ENCODE data around the gene OR52E5.

DNA sequence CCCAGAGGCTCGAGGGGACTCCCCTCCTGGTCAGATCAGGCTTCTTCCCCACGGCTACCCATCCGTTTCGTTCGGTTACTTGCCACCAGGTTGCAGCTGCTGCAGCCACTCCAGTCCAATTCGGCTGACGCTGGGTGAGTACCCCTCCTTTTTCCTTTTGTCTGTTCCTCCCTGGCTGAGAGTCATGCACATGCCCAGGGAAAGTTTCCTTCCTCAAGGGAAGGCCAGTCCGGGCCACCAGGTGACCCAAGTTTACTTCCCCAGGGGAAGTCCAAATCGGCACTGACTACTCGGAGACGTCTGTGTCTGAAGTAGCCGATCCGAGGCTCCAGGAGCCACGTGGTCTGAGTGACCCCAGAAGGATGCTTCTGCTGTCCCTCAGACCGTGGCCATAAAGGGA lies 35.8 kb downstream of the OR52E5 start:
- TF ChIP-seq, protein P1, sequence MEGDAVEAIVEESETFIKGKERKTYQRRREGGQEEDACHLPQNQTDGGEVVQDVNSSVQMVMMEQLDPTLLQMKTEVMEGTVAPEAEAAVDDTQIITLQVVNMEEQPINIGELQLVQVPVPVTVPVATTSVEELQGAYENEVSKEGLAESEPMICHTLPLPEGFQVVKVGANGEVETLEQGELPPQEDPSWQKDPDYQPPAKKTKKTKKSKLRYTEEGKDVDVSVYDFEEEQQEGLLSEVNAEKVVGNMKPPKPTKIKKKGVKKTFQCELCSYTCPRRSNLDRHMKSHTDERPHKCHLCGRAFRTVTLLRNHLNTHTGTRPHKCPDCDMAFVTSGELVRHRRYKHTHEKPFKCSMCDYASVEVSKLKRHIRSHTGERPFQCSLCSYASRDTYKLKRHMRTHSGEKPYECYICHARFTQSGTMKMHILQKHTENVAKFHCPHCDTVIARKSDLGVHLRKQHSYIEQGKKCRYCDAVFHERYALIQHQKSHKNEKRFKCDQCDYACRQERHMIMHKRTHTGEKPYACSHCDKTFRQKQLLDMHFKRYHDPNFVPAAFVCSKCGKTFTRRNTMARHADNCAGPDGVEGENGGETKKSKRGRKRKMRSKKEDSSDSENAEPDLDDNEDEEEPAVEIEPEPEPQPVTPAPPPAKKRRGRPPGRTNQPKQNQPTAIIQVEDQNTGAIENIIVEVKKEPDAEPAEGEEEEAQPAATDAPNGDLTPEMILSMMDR (IDR thresholded peaks at IDR 0.05), result no peak
- TF ChIP-seq POLR2AphosphoS5 (IDR thresholded peaks at IDR 0.05; ENCODE audit: low read depth, low read length), result no peak

Data from Panc1 (cell line).